HG02610 (cell line): ENCODE results near the gene IFNA14.
"Not testable (repeated sequence)": the region's sequence is repeated elsewhere in the genome, so short reads cannot be mapped to it uniquely, and the experiment has no call there.

Experiments
- ATAC-seq: cut with Tn5 transposase; IDR thresholded peaks from one replicate; pipeline ENCODE4 v1.9.1; 2021; ENCODE audit warnings: mild to moderate bottlenecking, moderate library complexity; ENCODE audit not compliant: unreplicated experiment

IFNA14 gene

GRCh38 chr9:21239911-21240310, at the start of gene IFNA14:
Gene IFNA14 (minus strand): TSS chr9:21240005. CDS start chr9:21239935, 70 bp downstream.
- ATAC-seq: no peak

GRCh38 chr9:21287280-21287679, 47.5 kb upstream of the IFNA14 start:
- ATAC-seq: no peak

DNA sequence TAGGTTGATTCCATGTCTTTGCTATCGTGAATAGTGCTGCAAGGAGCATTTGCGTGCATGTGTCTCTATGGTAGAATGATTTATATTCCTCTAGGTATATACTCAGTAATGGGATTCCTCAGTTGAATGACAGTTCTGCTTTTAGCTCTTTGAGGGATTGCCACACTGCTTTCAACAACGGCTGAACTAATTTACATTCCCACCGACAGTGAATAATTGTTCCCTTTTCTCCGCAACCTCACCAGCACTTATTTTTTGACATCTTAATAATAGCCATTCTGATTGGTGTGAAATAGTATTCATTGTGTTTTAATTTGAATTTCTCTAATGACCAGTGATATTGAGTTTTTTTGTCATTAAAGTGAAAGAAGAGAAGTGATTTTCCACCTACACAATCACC, 46.9 kb upstream of the IFNA14 start:
- ATAC-seq: no peak

GRCh38 chr9:21286099-21286498, 46.3 kb upstream of the IFNA14 start:
- ATAC-seq: no peak

- ATAC-seq: no peak
Observed at GRCh38 chr9:21281275-21281674, 41.5 kb upstream of the IFNA14 start.

GRCh38 chr9:21268347-21268657, 28.5 kb upstream of the IFNA14 start:
- ATAC-seq: no peak

- peak; percentile 70 for ATAC-seq
Observed at GRCh38 chr9:21267485-21268346, 27.9 kb upstream of the IFNA14 start.

DNA sequence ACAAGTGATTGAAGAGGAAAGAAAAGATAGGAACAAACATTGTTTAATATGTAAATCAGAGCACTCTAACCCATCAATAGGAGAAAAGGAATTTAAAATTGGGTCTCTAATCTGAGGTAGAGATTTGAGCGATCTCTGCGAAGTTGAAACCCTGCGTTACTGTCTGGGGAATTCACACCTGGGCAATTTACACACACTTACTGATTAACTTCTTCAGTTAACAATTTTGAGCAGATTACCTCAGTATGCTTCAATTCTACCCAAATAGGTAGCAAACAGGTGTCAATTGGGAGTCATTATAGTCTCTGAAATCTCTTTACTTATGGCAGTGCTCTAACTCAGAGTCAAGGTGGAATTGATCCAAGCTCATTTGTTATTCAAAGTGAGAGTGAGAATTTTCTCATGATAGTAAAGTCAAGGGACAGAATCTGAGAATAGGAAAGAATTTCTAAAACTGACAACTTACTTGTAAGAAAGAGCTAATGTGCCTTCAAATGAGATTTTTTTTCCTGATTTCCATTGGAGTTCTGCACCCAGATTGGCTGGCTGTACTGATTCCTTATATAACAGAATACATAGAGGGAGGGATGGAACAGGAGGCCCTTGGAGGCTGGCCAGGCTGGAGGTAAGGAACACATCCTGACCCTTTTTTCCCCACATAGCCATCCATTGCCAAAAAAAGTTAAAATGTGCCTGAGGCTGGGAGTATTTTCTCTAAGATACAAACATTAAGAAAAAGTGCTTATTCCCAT, 27.1 kb upstream of the IFNA14 start:
- no peak for ATAC-seq

DNA sequence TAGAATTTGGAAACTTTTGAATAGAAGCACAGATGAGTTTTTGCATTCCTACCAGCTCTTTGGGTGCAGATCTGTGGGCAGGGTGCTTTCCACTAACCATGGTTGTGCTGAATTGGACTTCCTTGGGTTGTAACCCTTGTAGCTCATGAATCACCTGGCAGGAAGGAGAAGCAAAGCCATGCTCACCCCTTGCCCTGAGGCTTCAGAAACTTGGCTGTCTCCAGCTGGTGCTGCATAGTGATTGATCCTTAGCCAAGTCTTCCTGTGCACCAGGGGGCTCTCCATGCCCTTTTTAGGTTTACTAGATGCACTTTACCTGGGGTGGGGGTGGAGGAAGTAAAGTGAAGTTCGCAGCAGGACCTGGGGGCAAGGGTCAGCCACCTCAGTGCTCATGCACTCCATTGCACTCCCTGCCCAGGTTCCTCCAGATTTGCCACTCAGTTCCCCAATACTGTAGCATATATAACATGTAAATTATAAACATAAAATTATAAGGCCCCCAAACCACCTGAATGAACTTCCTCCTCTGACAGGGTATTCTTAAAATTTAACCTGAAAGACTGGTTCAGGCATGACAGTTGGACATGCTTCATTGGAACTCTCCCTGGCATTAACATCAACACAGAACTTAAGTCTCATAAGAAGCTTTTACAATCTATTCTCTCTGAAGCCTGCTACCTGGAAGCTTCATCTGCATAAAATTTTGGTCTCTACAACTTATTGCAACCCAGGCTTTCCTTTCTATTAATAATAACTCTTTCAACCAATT, 25.8 kb upstream of the IFNA14 start:
- peak; percentile 34 for ATAC-seq

DNA sequence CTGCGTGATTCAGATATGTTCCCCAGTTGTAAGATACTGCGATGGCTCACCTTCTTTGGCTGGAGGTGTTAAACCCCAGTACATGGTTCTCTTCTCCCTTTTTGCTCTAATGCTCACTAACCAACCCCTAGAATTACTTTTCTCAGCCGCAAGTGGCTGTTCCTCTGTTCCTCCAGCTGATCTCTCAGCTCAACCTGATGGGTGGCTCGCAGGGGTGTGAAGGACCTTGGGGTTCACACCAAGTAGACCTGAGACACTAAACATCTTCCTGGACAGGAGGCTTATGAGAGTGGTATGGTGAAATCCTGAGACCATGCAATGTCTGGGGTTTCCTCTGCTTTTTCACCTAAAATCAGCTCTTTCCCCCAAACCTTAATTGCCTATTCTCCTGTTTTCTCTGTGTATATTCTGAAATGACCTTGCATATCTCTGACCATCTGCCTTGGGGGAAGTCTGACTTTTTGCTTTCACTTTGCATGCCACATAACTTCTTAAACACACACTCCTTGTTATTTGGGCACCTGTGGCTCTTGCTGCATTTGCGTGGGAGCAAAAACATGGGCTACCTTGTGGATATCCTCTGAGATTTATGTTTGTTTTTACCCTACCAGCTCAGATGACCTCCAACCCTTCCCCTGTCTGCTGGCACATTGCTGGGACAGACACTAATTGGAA, 15.9 kb upstream of the IFNA14 start:
- ATAC-seq: no peak

DNA sequence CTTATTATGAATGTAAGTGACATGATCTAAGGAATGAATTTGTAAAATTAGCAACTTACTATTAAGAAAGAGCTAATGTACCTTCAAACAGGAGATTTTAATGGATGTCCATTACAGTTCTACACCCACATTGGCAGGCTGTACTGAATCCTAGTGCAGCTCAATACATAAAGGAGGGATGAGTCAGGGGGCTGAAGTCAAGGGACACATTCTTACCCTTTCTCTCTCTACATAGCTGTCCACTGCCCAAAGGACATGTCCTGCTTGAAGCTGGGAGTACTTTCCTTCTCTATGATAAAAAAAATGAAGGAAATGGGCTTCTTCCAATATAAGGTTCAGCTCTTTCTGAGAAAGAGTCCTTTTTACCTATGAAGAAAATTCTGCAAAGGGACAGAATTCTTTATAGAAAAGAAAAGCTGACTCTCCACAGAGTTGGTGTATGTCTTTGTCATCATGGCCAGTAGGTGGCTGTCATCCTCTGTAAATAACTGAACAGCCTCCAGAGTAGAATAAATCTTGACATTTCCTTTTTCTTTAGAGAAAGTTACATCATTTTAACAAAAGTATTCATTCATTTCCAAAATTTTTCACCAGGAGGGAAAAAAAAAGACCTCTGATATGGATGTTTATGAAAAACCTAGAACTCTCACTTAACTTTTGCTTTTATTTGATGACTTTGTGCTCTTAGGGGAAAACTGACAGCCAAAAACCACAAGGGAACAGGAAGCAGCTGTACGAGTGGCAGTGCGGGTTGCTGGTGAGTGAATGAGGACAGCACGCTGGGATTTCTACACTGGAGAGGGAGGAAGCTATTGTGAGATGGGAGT, 13.1 kb upstream of the IFNA14 start:
- ATAC-seq: peak; percentile 82

DNA sequence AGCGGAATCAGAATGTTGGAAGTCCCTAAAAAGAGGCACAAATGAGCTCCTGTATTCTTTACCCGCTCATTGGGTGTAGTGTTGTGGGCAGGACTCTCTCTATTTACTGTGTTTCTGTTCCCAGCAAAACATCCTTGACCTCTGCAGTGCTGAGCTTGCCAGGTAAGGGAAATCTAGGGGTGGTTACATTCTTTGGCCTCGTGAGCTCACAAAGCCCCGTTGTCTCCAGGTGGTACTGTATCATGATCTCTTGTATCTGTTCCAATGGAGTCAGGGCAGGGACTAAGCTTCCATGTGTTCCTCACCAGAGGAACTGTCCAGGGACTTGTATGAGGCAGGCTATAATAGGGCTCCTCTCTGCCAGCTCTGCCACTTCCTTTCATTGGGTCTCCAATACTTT, 11.8 kb upstream of the IFNA14 start:
- no peak for ATAC-seq

DNA sequence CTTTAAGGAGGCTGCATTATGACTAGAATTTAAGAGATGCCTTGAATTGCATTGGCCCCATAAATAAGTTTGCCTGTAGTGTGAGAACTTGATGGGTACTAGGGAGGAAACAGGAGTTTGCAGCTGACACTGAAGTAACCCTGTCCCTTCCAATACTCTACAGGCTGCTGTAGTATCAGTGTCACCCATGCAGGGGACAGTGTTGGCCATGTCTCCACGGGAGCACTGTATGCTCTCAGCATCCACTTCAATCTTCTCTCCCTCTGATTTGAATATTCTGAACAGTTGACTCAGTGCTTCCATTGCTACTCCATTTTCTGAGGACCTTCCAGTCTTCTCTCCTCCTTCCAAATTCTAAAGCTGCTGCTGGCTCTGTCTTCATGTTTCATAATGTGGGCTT, 11.4 kb upstream of the IFNA14 start:
- ATAC-seq: no peak

DNA sequence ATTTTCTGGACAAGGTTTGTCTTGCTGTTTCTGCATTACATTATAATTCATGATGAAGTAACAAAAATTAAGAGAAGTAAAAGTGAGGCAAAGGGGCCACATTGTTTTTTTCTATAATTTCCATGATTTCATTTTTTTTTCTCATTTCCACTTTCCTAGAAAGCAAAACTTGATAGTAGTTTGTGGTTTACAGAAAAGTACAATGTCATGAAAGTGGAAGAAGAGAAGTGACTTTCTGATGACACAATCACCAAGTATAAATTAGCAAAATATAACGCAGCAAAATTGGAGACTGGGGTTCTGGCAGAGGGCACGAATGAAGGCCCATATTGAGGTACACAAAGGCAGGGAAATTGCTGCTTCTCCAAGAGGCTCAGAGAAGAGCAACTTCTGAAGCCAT, 5.0 kb upstream of the IFNA14 start:
- no peak for ATAC-seq

DNA sequence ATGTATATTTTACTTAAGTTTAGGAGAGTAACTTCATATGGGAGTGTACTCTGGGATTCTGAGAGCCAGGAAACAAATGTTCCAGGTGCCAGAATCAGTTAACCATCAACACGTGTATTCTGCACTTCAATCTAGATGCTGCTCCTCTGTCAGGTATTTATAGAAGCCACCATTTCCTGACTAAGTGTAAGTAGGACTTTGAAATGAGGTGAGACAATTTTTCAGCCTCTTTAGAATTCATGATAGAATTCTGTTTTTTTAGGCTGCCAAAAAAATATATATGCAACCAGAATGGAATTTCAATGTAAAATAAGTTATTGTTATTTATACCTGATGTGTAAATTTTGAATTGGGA, 3.5 kb downstream of the IFNA14 start:
- not testable (repeated sequence) for ATAC-seq

GRCh38 chr9:21235468-21236359, 4.1 kb downstream of the IFNA14 start:
- ATAC-seq: peak; percentile 82

- no peak for ATAC-seq
Observed at GRCh38 chr9:21234153-21234687, 5.6 kb downstream of the IFNA14 start.

DNA sequence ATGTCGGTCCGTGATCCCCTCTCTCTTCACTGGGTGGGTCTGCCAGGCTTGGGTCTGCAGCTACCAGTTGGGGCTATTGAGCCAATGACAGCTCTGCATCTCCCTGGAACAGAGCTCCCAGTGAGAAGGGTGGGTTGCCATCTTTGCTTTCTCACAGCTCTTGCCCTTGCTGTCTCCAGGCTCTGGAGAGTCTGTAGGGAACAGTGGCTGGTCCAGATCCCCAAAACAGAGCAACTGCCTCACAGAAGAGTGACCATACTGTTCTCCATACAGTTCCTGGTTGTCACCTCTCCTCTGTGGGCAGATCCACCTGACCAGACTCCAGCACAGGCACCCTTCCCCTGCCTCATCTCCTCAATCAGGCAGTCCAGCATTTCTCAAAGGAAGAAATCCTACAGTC, 6.5 kb downstream of the IFNA14 start:
- no peak for ATAC-seq

DNA sequence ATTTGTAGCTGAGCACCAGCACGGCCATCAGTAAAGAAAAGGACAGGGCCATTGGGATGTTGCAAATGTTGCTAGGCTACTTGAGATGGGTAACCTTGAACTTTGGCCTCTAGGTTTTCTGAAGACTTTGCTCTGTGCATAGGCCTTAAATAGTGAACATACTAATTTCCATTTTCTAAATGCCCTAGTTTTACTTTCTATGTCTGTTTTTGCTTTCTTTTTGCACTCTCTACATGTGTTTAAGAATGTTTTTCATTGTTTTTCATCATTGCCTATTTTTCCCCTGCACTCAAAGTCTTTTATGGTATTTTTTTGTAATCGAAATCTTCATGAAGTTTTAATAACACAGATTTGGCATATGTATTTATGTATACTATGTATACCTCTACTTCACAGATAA, 11.7 kb downstream of the IFNA14 start, which contains the start of gene IFNA17:
Gene IFNA17 (minus strand): TSS at position 101 of the 400 bp plus-strand sequence. CDS start 49 bp downstream, at position 52.
- no peak for ATAC-seq
